NCI-H1048 (cell line): ENCODE data around the gene SLAIN1.

Experiments
- DNase-seq: peaks from one replicate; lab custom pipeline; 2025; lab: John Stamatoyannopoulos, UW

SLAIN1 gene

DNA sequence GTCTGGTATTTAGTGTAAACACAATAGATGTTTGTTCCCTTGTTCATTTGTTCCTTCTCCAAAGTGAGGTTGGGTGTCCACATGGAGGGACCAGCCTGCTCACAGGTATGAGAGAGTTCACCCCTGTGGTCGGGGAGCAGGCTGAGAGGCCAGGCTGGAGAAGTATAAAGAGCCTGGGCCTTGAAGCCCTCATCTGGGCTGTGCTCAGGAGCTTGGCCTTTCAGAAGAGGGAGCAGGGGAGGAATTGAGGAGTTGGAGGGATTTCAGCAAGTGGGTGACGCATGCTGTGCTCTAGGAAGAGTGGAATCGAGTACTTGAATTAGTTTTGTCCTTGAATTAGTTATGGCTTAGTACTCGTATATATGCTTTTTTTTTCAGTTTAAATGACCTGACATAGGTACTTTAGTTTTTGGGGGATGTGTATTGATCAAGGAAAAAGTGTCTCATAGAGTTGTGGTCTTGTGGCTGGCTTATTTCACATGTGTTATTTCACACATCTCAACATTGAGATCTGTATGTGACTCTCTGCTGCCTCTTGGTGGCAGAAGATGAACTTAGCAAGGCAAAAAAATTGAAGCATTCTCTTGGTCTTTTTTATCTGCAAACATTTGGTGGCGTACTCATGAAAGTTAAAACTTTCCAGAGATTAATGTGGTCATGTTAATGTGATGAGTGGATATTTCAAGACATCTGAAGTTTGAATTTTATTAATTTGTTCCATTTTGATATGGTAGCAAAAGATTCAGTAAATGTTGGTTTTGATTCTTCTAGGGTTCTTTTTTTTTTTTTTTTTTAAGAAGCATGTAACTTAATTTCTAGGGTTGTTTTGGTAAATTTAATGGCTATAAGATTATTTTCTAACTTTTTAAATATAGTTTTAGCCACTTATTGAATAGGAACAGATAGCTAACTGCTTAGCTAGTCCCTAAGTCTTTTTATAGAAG lies 54.3 kb downstream of the SLAIN1 start:
- DNase-seq, result no peak

DNA sequence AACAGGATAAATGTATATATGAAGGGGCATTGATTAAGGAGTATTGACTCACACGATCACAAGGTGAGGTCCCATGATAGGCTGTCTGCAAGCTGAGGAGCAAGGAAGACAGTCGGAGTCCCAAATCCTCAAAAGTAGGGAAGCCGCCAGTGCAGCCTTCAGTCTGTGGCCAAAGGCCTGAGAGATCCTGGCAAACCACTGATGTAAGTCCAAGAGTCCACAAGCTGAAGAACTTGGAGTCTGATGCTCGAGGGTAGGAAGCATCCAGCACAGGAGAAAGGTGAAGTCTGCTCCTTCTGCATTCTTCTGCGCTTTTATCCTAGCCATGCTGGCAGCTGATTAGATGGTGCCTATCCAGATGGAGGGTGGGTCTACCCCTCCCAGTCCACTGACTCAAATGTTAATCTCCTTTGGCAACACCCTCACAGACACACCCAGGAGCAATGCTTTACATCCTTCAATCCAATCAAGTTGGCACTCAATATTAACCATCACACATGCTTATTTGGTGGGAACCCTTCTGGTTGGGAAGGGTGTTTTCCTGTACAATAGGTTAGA lies 55.1 kb downstream of the SLAIN1 start:
- DNase-seq, result no peak

DNA sequence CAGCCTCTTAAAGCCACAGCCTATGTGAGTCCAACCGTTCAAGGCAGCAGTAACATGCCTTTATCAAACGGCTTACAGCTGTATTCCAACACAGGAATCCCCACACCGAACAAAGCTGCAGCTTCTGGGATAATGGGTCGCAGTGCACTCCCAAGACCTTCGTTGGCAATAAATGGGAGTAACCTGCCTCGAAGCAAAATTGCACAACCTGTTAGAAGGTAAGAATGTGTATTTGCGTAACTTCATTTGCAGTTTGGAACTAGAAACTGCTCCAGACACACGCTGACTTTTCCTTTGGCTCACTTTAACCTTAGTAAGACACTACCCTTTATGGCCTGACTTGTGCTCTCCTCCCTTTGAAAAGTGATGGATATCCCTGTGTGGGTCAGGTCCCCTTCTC lies 63.4 kb downstream of the SLAIN1 start:
- DNase-seq, result no peak

DNA sequence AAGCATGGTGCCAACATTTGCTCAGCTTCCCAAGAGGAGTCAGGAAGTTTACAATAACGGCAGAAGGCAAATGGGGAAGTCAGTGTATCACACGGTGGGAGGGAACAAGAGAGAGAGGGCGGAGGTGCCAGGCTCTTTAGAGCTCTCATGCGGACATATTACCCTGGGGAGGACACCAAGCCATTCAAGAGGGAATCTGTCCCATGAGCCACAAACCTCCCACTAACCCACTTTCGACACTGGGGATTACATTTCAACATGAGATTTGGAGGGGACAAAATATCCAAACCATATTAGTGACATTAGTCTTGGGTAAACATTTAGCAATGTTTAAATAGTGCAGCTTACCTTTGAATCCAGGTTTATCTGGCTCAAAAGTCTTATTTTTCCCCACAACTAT lies 69.9 kb downstream of the SLAIN1 start:
- no peak for DNase-seq

DNA sequence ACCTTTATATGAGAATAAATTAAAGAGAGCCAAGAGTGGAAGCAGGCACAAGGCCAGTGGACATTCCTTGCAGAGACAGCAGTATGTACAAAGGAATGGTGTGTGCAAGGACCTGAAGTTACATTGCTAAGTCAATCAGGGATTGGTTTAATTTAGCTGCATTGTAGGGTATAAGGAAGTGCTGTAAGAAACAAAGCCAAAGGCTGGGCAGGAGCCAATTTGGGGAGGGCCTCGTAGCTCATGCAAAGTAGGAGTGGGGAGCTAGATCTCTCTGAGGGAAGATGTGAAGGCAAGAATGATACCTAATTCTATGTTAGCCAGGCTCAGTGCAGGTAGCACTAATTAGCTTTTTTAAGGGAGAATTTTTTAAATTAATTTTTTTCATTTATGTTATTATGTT lies 76.7 kb downstream of the SLAIN1 start:
- DNase-seq, result no peak

DNA sequence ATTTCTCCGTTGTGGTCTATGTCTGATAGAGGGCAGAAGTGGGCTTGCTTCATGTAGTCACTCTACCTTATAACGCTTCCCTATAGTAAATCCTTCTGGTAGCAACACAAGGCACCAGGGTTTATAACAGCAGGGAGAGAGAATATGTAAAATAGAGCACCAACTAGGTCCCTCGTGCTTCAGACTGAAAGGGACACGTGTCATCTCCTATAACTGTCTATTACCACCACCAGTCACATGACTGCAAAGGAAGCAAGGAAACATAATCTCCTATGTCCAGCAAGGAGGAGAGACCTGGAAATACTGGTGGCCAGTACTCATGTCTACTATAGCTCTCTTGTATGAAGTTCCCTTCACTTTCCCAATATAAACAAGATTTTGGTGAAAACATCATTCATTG lies 79.2 kb downstream of the SLAIN1 start:
- DNase-seq, result no peak

DNA sequence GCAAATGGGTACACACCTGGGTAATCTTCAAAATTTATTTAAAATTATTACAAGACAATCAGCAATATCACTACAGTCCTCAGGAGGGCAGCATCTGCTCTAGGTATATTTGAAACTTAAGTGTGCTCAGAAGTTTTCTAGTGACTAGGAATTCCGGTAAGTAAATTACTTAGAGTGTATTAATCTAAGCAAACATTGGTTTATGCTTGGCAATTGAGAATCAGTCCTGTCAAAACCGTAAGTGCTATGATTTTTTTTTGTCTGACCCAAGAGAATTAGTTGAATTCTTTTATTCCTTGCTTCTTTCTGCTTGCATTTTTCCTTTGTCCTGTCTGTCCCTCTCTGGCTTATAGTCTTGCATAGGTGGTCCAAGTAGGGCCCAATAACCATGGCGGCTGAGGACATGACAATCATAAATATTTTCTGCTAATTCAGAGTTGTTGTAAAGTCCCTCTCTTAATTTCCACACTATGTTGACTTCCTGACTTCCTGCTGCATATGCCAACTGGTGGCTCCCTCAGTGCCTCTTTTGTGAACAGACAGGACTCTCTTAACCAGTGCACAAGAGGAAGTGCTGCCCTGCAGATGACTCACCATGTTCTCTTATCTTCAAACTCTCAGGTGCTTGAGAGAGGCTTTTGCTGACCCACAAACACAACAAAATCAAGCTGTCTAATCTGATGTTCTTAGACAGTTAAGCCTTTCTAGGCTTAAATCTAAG lies 82.2 kb downstream of the SLAIN1 start:
- peak; percentile 14 for DNase-seq

DNA sequence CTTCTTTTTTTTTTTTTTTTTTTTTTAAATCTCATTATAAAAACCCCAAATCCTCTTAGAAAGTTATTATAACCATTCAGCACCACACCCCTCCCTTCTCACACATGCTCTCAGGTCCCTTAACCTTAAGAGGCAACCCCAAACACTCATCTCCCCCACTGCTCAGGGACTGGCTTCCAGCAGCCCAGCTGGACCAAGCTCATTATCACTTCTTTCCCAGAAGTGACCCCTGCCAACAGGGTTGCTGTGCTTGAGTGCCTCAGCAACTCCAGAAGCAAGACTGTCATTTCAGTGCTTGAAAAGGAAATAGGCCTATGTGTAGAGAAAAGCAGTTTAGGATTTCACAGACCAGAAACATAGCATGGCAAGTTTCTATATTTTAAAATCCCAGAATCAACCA lies 84.3 kb downstream of the SLAIN1 start:
- DNase-seq, result no peak

DNA sequence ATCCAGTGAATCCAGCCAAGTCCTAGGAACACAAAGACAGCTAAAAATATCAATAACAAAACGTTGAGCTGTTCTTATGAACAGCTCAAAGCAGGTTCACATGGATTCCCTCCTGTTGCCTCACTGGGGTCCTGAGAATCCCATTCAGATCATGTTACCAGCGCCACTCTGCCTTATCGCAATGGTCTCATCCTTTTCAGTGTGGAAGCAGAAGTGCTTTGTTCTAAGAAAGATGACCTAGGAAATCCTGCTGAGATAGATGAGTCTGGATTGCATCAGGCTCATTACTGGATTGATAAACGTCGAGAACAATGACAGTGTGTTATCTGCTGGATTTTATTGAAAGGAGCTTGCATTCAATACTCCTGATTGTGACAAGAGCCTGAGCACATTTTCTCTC lies 87.0 kb downstream of the SLAIN1 start:
- DNase-seq, result no peak

DNA sequence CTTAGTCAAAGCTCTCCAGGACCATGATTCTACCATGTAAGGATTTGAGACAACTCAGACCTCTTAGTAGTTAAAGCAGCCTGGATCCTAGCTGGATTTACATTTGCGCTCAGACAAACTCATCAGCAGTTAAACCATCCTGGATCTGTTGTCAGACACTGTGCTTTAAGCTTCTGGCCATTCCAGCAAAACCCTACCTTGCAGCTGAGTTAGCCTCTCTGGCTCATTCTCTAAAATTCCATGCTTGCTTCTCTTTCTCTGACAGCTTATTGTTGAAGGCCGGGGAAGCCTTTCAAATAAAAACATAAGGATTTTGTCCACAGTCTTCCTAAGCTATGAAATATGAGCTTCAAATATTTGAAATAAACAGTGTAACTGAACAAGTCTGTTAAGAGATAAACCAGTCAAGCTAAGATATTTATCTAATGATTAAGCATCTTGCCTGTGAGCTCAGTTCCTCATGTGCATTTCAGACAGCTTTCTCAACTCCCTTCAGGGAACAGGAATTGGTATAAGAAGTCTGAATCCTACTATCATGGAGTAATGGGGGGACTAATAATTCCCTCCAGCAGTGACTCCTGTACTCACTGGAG lies 89.3 kb downstream of the SLAIN1 start:
- no peak for DNase-seq

DNA sequence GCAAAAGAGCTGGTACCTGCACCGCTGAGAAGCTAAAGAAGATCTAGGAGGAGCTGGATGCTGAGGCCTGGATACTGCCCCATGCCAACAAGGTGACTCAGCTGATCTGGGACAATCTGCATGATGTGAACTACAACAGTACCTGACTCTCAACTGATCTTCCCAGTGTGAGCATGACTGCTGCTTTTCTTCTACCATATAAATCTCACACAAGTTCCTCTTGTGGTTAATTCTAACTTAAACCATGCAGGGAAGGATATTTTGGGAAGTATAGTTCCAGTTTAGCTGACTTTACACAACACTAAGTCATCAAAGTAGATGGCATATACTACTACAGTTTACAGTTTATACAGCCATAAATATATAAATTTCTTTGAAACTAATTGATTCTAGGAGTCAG lies 91.9 kb downstream of the SLAIN1 start:
- DNase-seq, result no peak

DNA sequence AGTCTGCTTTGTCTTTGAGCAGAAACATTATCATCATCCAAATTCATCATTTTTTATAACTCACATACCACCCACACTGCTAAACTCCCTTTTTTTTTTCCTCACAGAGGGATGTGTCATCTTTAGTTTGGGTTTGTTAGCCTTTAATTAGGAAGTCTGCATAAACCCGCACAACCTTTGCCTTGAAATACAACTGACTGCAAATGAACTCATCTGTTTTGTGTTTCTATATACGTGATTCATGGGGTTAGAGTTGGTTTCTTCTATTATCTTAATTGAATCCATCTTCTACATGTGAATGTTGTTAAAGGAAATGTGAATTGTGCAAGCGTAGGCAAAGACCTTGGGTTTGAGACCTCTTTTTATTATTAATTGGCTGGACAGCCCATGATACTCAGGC lies 102.7 kb downstream of the SLAIN1 start:
- no peak for DNase-seq

DNA sequence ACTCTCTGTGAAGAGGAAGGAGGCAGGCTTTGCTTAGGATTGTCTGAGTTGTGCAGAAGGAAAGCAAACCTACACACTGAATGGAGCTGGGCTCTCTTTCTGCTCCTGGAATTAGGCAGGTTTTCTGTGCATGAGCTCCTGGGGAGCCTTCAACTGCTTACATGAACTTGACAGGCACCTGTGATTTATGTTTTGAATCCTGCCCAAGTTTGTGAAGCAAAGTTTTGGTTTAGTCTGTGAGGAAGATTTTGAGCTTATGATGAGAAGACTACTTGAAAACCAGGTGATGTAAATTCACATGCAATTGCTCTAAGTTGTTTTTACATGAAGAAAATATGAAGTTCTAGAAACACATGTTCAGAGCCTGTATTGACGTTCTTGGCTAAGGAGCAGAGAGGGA lies 109.0 kb downstream of the SLAIN1 start:
- DNase-seq, result no peak

DNA sequence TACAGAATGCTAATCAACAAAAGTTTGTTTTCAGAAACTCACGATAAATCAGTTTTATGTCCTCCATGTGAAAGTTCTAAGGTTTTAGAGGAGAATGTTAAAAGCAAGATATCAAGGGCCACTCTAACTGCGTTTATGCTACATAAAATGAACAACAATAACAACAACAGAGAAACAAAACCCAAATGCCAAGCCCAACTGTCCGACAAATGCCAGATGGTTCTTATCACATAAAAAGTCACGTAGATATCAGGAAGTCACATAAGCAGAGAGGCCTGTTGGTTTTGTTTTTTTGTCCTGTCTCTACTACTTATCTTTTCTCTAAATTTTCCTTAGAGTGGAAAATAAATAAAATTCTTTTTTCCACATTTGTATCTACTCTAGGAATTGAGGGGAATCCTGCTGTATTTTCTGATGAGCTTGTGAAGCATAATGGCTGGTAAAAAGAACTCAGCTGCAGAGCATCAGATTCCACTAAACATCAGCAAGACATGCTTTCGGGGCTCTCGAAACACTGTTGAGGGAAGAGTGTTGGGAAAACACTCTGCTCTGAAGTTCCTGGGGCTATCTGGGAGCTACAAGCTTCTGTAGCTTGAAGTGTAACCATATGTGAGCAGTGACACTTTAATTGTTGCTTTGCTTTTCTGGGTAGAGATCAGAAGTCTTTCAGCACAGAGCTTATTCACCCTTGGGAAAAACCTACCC lies 110.1 kb downstream of the SLAIN1 start:
- DNase-seq, result no peak

DNA sequence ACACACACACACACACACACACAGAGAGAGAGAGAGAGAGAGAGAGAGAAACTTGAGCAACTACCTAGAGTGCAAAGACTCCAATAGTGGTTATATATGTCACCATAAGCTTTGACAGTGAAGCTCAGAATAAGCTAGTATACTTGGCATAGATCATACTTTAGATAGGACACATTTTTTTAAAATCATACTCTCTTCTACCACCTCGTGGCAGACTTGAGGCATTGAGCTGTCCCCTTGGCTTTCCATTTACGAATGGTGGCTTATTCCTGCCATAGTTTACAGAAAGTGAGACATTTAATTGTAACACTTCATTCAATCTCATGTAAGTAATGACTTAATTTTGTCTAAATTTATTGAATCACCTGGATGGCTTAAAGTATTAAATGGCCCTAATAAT lies 112.9 kb downstream of the SLAIN1 start:
- no peak for DNase-seq

DNA sequence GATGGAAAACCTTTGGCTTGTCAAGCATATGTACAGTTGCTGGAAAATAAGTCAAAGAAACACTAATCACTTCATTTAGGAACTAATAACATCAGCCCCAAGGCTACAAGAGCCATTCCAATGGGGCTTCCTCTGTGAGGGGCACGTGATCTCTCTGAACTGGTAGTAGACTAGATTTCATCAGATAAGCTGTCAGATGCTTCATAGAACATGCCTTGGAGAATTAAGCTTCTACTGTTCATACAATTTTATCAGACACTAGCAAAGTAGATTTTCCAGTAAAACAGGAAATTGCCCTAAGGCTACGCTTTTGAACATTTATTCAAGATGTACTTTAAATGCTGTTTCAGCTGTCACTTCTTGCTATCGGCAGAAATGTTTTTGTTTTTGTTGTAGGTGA lies 113.4 kb downstream of the SLAIN1 start:
- DNase-seq, result no peak

DNA sequence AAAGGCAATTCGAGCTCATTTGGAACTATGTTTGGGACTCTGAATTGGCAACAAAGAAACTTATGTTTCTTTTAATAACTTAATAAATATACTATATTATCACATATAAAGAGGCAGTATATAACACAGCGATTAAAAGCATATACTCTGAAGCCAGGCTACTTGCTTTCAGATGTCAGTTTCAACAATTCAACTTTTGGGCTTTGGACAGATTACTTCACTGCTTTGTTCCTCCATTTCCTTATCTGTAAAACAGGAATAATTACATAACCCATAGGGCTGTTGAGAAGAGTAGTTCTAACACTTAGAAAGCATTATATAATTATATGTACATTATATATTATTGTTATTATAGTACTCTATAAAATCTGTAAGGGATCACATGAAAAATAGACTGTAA lies 113.9 kb downstream of the SLAIN1 start:
- no peak for DNase-seq

DNA sequence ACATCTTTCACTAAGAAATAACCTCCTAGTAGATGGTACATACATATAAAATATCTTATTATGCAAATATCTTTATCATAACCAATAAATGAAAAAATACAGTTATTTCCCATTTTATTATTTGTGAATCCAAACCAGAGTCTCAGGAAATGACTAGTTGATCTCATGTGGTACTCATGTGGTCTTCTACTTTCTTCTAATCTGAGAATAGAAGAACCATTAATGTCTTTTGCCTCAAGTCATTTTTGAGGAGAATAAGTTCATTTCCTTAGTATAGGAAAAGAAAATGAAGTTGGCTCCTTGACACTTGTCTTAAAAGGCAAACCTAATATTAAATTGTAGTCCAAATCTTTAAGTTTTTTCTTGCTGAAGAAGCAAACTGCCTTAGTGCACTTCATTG lies 114.5 kb downstream of the SLAIN1 start:
- no peak for DNase-seq
